Islet precursor cell (in vitro differentiated cells): ENCODE measurements around the gene BARD1.
"Not testable (repeated sequence)": the region's sequence is repeated elsewhere in the genome, so short reads cannot be mapped to it uniquely, and the experiment has no call there.

Source experiments
- DNase-seq: peaks from one replicate; pipeline ENCODE4 v3.0.0-alpha.2; 2018

Gene BARD1

DNA sequence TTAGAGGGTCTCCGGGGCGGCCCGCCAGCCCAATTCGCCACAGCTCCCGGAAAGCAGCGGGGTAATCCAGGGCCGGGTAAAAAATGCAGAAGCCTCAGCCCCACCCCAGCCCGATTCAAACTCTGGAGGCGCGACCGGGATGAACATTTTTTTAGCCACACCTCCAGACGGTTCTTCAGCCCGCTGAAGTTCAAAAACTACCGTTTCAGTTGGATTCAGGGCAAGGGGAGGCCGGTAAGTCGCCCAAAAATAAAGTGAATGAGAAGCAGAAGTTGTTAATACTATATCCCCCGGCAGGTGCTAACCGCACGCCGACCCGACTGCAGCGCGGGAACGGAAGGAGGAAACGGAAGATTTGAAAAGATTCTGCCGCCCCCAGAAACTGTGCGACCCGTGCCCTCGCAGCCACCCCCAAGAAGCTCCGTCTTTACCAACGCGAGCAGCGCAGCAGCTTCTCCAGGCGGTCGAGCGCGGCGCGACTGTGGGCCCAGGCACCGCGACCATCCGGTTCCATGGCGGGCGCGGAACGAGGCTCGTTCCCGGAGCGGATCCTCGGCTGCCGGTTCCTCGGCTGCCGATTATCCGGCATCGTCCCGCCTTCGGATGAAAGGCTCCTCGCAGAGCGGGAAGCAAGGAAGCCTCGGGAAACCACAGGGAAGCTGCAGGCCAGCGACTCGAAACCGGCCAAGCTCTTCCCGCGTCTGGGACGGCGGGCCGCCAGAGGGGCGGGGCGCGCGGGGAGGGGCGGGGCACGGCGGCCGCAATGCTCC is at the start of gene BARD1:
Gene BARD1, minus strand, starts transcription at position 703 of the 770 bp plus-strand sequence. Its CDS starts 114 bp downstream, at position 589.
- peak; percentile 69 for DNase-seq

DNA sequence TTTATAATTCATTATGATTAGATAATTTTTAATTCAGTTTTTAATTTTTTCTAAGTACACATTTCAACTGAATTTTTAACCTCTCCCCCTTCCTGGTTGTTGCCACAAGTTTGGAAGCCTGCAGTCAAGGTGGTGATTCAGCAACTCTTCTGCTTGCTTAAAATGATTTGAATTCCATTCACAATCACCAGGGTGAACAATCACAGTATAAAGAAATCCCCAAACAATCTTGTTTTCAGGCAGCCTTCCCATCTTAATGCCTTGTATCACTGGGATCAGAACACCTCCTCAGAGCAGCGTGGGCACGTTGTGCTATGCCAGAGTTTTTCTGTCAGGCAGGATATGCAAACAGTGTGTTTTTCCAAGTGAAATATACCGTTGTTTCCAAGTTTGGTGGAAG is 46.7 kb upstream of the BARD1 start:
- no peak for DNase-seq

DNA sequence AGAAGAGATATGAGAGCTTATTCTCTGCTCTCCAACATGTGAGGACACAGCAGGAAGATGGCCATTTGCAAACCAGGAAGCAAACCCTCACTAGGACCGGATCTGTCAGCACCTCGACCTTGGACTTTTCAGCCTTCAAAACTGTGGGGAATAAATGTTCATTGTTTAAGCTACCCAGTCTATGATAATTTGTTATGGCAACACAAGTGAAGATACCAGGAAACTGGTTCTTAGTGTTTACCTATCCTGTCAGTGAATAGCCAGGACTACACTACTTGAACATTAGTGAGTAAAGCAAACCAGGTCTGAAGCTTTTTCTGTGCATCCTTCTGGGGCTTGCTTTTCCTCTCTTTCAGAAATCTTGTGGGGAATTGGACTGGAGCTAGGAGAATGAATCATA is 44.4 kb upstream of the BARD1 start:
- no peak for DNase-seq

DNA sequence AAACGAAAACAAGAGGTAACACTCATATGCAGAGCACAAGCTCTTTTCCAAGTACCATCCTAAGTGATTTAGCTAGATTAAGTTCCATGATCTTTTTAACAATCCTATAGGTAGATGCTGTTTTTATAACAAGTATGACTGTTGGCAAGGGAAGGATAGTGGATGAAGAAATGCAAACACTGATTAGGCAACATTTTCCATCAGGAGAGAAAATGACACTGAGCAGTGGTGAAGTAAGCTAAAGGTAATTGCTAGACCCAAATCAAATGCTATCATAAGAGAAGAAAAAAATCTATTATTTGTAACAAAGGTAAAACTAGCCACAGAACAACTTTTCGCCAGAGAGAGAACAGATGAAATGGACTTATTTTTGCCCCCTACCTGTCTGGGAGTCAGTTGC is 34.3 kb upstream of the BARD1 start:
- no peak for DNase-seq

DNA sequence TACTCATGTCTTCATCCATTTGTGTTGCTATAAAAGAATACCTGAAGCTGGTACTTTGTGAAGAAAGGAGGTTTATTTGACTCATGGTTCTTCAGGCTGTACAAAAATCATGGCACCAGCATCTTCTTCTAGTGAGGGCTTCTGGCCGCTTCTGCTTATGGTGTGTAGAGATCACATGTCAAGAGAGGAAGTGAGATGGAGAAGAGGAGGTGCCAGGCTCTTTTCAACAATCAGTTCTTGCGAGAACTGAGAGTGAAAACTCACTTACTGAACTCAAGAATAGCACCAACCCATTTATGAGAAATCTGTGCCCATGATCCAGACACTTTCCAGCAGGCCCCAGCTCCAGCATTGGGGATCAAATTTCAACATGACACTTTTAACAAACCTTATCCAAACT is 30.0 kb upstream of the BARD1 start:
- DNase-seq, result no peak

DNA sequence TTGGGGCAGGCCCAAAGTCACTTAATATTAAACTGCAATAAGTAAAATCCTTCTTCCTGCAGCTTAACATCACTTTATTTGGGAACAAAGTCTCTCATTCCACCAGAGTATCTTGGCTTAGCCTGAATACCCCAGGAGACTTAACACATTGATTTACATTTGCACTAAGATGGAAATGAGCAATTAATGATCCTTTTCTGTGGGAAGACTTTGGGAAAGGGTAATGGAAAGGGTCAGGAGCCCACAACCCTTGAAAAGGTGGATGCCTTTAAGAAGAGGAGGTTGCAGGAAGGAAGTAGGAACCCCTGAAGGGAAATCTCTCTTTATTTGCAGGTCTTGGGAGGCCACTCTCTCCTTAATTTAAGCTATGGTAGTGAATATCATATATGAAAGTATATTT is 28.0 kb upstream of the BARD1 start:
- DNase-seq, result no peak

DNA sequence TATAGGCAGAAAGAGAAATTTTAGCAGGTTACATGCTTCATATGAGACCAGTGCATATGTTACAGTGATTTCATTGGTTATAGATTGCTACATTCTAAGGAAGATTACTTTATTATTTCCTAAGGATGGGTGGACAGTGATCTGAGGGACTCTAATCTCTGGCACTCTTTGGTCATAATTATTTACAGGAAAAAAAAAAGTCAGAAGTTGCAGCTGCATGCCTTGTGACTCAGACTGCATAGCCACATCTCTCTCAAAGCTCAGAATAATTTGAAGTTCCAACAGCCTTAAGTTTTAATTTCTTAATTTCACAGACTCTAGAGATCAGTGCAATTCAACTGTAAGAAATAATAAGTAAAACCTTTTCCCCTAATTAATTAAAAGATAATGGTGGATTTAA is 27.1 kb upstream of the BARD1 start:
- no peak for DNase-seq

DNA sequence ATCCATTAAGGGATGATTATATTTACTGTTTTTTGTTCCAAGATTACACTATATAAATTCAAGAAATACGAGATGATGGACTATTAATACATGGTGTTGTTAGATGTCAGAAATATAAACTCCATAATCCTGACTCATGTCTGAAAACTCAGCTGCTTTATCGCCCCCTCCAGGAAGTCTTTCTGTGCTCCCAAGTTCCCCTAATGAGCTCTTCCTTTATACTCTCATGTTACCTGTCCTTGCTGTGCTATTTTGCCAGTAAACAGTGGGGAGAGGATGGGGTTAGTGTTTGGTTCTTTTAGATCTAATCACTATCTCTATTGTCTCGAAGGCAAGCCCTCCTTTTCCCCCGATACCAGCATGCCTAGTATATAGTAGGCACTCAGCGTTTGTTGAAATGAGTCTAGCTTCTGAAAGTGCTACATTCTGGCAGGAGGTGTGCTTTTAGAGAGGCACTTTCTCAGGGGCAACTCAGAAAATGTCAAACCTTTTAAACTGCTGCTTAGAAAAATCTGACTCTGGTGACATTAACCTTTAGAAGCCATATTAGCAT is 21.4 kb upstream of the BARD1 start:
- no peak for DNase-seq

DNA sequence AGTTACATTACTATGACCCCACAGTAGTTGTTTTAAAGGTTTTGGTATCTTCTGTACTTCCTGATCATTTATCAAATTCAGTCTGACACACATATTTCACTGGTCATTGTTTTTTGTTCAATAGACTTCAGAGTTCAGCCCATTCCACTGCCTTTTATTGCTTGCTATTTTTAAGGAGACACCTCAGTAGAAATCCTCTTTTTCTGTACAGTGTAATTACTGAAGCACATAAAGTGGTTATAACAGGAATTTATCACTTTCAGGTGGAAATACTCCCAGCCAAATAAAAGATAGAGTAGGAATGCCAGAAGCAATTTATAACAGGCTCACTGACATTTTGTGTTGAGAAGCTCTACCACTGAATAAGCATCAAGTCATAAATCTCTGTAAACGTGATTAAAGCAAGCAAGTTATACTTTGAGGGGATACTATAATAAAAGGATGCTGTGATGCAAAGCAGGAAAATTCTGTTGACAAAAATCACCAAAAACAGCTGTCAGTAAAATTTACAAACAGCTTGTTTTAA is 6.6 kb upstream of the BARD1 start:
- DNase-seq, result no peak

DNA sequence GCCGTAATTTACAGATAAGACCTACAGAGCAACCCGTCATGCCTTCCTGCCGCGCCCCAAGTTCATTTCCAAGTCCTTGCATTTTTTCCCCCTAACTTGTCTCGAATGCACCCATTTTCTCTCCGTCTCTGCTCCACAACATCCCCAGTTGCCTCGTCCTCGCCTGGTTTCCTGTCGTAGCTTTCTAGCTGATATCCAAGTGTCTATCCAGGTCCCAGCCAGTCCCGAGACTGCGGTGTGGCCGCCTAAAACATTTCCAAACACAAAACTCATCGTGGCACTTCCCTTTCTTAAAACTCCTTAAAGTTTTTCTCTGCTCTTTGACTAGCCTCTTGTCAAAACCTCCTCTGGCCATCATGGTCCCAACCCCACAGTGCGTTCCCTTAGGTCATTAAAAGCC is 1.2 kb upstream of the BARD1 start:
- no peak for DNase-seq

DNA sequence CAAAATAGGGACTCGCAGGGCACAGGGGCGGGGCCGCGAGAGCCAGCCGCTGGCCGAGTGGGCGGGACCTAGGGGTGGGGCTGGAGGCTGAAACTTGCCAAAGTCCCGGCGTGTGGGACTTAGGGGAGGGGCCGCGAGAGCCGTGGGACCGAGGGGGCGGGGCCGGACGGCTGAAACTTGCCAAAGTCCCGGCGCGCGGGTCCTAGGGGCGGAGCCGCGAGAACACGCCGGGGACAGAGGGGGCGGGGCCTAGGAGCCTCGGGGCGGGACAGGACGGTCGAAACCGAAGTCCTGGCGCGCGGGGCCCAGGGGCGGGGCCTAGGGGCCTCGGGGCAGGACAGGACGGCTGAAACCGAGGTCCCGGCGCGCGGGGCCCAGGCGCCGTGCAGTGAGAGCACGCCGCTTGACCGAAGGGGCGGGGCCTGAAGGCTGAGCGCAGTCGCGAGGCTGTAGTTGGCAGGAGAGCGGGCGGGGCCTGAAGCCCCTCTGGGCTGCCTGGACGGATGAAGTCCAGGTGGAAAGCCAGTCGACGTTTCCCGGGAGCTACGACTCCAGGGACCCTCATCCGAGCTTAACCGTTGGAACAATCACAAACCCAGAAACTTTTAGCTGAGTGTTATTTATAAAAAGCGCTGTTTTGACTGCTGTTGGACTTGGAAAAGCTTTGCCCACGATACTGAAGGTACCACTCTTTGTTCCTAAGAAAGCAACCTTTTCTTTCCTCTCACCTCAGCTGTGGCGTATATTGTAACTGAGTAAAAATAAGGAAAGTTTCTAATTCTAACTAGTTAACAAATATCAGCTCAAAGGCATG is 475 bp upstream of the BARD1 start:
- peak; percentile 100 for DNase-seq

DNA sequence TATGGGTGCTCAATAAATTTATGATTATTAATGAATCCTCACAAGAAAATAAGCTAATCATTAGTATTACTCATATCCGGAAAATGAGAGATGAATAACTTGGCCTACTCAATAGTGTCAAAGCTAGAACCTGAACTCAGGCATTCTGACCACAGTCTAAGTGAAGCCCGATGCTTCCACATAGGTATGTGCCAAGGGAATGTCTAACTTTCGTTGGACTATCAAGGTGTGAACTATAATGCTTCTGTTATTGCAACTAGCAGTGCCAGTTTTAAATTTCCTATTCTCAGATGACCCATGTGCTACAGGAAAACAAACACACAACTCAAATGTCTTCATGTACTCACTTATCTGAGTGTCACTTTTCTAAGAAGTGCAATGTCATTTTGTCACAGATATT is 1.8 kb downstream of the BARD1 start:
- DNase-seq, result no peak

DNA sequence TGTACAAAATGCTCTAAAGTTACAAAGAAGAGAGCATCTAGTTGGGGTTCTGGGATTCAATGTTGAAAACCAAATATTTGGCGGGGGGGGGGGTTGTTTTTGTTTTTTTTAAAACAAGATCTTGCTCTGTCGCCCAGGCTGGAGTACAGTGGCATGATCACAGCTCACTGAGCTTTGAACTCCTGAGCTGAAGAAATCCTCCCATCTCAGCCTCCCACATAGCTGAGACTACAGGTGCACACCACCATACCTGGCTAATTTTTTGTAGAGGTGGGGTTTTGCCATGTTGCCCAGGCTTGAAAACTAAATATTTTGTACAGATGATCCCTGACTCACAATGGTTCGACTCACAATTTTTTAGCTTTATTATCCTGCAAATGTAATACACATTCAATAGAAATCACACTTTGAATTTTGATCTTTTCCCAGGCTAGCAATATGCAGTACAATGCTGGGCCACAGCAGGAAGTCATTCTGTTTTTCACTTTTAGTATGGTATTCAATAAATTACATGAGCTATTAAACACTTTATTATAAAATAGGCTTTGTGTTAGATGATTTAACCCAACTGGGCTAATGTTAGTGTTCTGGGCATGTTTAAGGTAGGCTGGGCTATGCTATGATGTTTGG is 7.6 kb downstream of the BARD1 start:
- DNase-seq, result no peak

DNA sequence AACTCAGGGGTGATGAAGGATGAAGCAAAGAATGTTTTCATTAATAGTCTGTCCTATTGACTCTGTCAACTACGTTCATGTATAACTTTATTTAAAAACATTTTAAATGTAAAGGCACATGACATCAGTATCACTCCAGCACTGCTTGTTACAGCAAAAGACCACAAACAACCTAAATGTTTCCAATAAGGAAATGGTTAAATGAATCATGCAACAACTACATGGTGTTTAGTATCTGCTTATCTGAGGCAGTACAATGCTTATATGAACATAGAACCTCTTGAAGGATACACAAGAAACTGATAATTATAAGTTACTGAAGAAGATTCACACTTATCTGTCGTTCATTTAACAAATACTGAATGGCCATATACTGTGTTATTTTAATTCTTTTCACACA is 8.4 kb downstream of the BARD1 start:
- DNase-seq, result no peak

DNA sequence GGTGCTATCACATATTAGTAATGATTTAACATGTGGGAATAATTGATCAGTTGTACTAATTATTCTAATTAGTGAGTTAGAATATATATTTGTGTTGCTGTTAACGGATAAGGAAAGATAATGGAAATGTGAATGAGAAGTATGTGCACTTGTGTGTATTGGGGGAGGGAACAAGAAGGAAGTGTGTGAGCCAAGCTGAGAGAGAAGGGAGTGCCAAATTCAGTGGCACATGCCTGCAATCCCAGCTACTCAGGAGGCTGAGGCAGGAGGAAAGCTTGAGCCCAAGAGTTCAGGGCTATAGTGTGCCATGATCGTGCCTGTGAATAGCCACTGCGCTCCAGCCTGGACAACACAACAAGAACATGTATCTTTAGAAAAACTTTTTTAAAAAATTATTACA is 9.3 kb downstream of the BARD1 start:
- no peak for DNase-seq

DNA sequence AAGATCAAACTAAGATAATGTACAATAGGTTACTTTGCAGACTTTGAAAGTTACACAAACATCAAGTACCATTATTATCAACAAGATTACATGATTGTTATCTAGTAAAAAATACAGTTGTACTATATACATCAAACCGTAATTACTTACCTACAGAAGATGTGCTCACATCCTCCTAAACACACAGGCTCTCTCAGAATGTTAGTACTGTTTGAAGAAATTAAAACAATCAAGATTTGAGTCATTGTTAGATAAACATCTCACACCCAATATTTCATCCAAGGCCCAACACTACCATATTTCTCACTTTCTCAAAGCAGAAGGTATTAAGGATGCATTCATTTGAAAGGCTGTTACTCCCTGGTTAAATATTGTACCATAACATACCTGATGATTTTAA is 12.6 kb downstream of the BARD1 start:
- DNase-seq, result no peak

DNA sequence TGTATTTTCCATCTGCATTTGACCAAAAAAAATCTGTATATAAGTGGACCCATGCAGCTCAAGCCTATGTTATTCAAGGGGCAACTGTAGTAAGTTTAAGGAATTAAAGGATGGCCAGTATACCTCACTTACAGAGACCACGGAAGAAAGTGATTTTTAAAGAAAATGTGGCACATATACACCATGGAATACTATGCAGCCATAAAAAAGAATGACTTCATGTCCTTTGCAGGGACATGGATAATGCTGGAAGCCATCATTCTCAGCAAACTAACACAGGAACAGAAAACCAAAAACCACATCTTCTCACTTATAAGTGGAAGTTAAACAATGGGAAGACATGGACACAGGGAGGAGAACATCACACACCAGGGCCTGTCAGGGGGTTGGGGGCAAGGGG is 26.3 kb downstream of the BARD1 start:
- not testable (repeated sequence) for DNase-seq

DNA sequence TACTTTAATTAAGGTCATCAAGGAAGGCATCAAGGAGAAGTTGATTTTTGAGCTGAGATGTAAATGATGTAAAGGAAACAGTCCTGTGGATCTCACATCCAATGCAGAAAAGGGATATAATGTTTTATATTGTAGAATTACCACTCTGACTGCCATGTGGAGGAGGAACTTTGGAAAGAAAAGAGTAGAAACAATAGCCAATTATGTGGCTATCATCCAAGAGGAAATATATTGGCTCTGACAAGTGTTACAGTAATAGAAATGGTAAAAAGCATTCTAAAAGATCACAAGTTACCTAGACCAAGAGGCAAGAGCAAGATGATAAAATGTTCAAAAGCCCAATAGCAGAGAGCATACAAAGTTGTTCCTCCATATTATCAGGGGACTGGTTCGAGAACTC is 26.8 kb downstream of the BARD1 start:
- no peak for DNase-seq

DNA sequence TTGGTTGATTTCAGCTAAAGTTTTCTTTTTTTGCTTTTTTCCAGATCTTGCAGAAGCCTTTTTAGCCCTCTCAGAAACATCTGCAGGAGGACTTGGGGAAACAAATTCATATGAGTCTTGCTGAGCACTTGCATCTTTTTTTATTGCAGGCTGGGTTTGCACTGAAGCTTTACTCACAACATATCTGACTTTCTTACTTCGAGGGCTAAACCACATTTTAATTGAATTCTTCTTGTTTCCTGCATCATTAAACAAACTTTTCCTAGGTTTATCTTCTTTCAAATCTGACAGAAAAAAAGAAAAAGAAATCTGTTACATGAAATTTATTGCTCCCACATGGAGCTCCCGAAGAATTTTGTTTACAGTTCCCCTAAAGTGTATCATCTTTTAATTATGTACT is 28.3 kb downstream of the BARD1 start:
- no peak for DNase-seq

DNA sequence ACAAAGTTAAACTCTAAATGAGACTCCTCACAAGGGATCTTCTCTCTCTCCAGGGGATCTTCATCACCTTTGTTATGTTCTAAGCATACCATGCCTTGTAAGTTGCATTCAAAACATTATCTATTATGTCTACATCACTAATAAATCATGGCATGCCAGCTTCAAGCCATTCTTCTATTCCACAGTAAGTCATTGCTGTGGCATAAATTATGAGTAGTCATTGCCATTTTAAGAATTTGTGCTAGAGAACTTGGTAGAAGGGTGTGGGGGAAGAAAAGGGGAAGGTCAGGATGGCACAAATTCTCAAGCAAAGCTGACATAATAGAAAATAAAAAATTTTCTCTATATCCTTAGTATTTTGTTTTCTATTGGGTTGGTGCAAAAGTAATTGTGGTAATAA is 33.5 kb downstream of the BARD1 start:
- no peak for DNase-seq

DNA sequence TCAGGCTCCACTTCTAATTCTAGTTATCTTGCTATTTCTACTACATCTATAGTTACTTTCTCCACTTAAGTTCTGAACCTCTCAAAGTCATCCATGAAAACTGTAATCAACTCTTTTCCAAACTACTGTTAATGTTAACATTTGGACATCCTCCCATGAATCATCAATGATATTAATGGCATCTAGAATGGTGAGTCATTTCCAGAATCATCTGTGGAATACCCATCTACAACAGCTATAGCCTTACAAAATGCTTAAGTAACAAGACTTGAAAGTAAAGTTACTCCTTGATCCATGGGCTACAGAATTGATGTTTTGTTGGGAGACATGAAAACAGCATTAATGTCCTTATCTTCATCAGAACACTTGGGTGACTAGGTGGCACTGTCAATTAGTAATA is 35.4 kb downstream of the BARD1 start:
- no peak for DNase-seq

DNA sequence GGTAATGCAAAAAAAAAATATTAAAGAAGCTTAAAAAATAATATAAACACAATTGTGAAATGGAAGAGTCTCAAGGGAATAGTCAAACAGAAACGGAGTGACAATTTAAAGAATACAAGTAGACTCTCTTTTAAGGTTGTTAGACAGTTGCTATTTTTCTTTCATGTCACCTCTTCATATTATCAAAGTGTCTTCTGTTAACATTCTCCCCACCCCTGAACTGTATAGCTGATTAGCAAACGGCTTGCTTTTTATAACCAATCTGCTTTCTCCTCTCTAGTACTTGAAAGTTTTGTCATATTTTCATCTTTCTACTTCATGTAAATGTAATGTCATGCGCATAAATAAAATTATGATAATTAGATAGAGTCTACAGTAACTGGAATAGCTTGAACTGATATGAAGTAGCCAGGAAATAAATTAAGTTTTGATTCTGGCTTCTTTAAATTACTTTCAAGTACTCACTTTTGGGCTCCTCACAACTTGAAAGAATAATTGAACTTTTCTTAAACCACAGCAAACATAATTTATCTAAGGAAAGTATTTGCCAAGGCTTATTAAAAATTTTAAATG is 37.0 kb downstream of the BARD1 start:
- no peak for DNase-seq

DNA sequence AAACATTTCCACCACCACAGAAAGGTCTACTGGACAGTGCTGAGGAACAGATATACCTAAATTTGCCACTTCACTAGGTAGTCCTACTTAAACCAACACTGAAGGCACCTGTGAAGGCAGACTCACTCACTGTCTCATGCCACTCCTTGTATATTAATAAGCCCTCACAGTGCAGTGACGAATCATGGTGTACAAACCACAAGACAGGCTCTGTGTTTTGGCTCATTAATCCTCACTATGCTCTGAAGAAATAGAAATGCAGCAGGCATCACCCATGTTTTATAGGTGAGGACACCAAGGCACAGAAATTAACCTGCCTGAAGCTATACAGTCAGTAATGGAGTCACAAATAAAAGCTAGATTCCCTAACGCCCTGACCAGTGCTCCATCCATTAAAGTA is 44.3 kb downstream of the BARD1 start:
- DNase-seq, result no peak
